Cortex of kidney (tissue), 1 donor: ENCODE results near the gene LDLRAD3.
"Not testable (repeated sequence)": the region's sequence is repeated elsewhere in the genome, so short reads cannot be mapped to it uniquely, and the experiment has no call there.

Experiments used
- DNase-seq: peaks from one replicate; lab custom pipeline; 2025; lab: John Stamatoyannopoulos, UW

LDLRAD3 gene

GRCh38 chr11:36164506-36165250, 220.8 kb downstream of the LDLRAD3 start:
- DNase-seq = no peak

GRCh38 chr11:36165621-36166397, 221.9 kb downstream of the LDLRAD3 start:
- no peak for DNase-seq

GRCh38 chr11:36167073-36167472, 223.2 kb downstream of the LDLRAD3 start:
- no peak for DNase-seq

- no peak for DNase-seq
Observed at GRCh38 chr11:36167729-36168128, 223.9 kb downstream of the LDLRAD3 start.

GRCh38 chr11:36177836-36178235, 234.0 kb downstream of the LDLRAD3 start:
- DNase-seq = no peak

- DNase-seq = no peak
Observed at GRCh38 chr11:36186340-36187175, 242.7 kb downstream of the LDLRAD3 start.

- DNase-seq = no peak
Observed at GRCh38 chr11:36187622-36188021, 243.8 kb downstream of the LDLRAD3 start.

GRCh38 chr11:36189735-36190134, 245.9 kb downstream of the LDLRAD3 start:
- not testable (repeated sequence) for DNase-seq

- no peak for DNase-seq
Observed at GRCh38 chr11:36191941-36192340, 248.1 kb downstream of the LDLRAD3 start.

- no peak for DNase-seq
Observed at GRCh38 chr11:36192425-36193289, 248.8 kb downstream of the LDLRAD3 start.

- DNase-seq = no peak
Observed at GRCh38 chr11:36193290-36193619, 249.4 kb downstream of the LDLRAD3 start.

- no peak for DNase-seq
Observed at GRCh38 chr11:36193721-36194120, 249.9 kb downstream of the LDLRAD3 start.

GRCh38 chr11:36195496-36196354, 251.9 kb downstream of the LDLRAD3 start:
- no peak for DNase-seq

- DNase-seq = no peak
Observed at GRCh38 chr11:36196411-36196998, 252.6 kb downstream of the LDLRAD3 start.

- no peak for DNase-seq
Observed at GRCh38 chr11:36201411-36201810, 257.5 kb downstream of the LDLRAD3 start.

- DNase-seq = no peak
Observed at GRCh38 chr11:36205536-36205935, 261.7 kb downstream of the LDLRAD3 start.

GRCh38 chr11:36210529-36210928, 266.7 kb downstream of the LDLRAD3 start:
- DNase-seq = no peak

GRCh38 chr11:36211761-36212430, 268.0 kb downstream of the LDLRAD3 start:
- DNase-seq = no peak

GRCh38 chr11:36212564-36213392, 268.9 kb downstream of the LDLRAD3 start:
- no peak for DNase-seq
